Activated T-helper 1 cell treated with anti-CD3 and anti-CD28 coated beads, Interleukin-12 subunit alpha, Interleukin-12 subunit beta, Interleukin-2, Interleukin-4 antibody, amounts not matched to agents 30 ng/mL and 10 ng/mL and 1 ng/mL, durations not matched to agents 14 hours and 24 hours and 36 hours (primary cell): Measurements from ENCODE around the gene MAGOHB. TPM values are rescaled to one million over a fixed set of nuclear protein-coding genes. Genes with fewer than 3 reads are reported as not detected.
"Not testable (repeated sequence)": the region's sequence is repeated elsewhere in the genome, so short reads cannot be mapped to it uniquely, and the experiment has no call there.

Source experiments
- DNase-seq: peaks from one replicate; pipeline ENCODE4 v3.0.0; 2021; ENCODE audit warnings: low spot score
- H3K27ac Mint-ChIP-seq: one replicate; pipeline ENCODE4 v1.8.0; 2021; ENCODE audit warnings: mild to moderate bottlenecking, mixed read lengths
- H3K27me3 Mint-ChIP-seq: one replicate; pipeline ENCODE4 v1.8.0; 2022; ENCODE audit warnings: mild to moderate bottlenecking, moderate library complexity, mixed read lengths; ENCODE audit not compliant: insufficient read depth
- H3K36me3 Mint-ChIP-seq: one replicate; pipeline ENCODE4 v1.8.0; 2021; ENCODE audit warnings: low read depth, mixed read lengths
- H3K4me1 Mint-ChIP-seq: one replicate; pipeline ENCODE4 v1.8.0; 2021; ENCODE audit warnings: low read depth, mixed read lengths
- H3K4me3 Mint-ChIP-seq: one replicate; pipeline ENCODE4 v1.8.0; 2021; ENCODE audit warnings: mild to moderate bottlenecking, moderate library complexity, mixed read lengths
- H3K9me3 Mint-ChIP-seq: one replicate; pipeline ENCODE4 v1.8.0; 2021; ENCODE audit warnings: mixed read lengths
- intact Hi-C: fragments of 100-400 bp; cut with micrococcal nuclease; formaldehyde crosslinking; loops from one replicate; pipeline ENCODE4 v1.15.1; 2024
- total RNA-seq: library from RNA; stranded (reverse); gene quantifications from 2 replicates; pipeline ENCODE4 v1.2.3, GENCODE V29; 2022

Gene MAGOHB
- total RNA-seq, 1 donor from 2014 or later, result 79.4 TPM

- Mint-ChIP-seq H3K27ac (no peak overlapping the region), H3K9me3 (no peaks in the 10 kb centered on the region), H3K36me3 (no peaks in the 10 kb centered on the region), H3K4me3 (no peak overlapping the region), H3K27me3 (peaks cover 8% of the 10 kb centered on the region), H3K4me1 (no peaks in the 10 kb centered on the region)
- no peak for DNase-seq
- intact Hi-C loops, result no loop called here
Observed at GRCh38 chr12:10632226-10632625, 18.8 kb upstream of the MAGOHB start.

- no peak for DNase-seq
- no peaks in the 10 kb centered on the region for H3K9me3 Mint-ChIP-seq
Observed at GRCh38 chr12:10624605-10625004, 11.2 kb upstream of the MAGOHB start.

DNA sequence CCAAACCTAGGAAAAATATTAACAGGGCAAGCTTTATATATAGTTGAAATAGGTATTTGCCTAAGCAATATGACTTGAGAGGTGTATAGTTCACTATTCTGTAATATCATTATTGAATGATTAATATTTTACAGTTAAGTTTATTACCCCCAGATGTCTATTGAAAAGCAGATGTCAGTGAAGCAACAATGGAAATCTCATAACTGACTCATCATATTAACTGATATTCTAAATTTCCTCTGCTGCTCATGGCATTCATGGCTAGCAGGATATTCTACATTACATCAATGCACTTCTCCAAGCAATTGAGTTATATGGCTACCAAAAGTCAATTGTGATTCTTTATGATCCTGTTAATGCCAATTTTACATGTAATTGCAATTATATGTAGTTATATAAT, 9.7 kb upstream of the MAGOHB start:
- no peaks in the 10 kb centered on the region for H3K4me1 Mint-ChIP-seq
- DNase-seq, result no peak
- no peaks in the 10 kb centered on the region for H3K36me3 Mint-ChIP-seq
- no peak overlapping the region for H3K4me3 Mint-ChIP-seq
- H3K27ac Mint-ChIP-seq, result no peak overlapping the region
- peaks cover 19% of the 10 kb centered on the region for H3K27me3 Mint-ChIP-seq
- no peaks in the 10 kb centered on the region for H3K9me3 Mint-ChIP-seq
- intact Hi-C loops, result no loop called here

More at GRCh38 chr12:10624605-10625004, 11.2 kb upstream of the MAGOHB start:
- no peak overlapping the region for H3K27ac Mint-ChIP-seq
- no peaks in the 10 kb centered on the region for H3K4me1 Mint-ChIP-seq
- H3K4me3 Mint-ChIP-seq, result no peak overlapping the region
- H3K36me3 Mint-ChIP-seq, result no peaks in the 10 kb centered on the region
- H3K27me3 Mint-ChIP-seq, result peaks cover 14% of the 10 kb centered on the region
- intact Hi-C loops, result no loop called here

DNA sequence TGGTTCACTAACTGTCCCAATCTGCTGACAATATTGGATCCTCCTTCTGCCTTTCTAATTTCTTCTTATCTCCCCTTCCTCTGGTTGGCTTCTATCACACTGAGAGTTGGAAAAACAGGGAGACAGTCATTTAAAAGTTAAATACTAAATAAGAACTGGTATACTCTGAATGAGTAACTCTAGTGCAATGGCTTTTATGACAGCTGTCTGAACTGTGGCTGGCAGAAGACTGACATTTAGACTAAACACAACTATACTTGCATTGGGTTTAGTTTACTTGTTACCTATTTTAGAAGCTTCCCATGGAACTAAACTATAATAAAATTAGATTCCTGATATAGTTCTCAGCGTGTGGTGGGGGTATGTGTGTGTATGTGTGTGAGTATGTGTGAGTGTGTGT, 7.9 kb upstream of the MAGOHB start:
- DNase-seq, result no peak
- Mint-ChIP-seq H3K27me3 (peaks cover 23% of the 10 kb centered on the region), H3K4me1 (no peaks in the 10 kb centered on the region), H3K27ac (no peak overlapping the region), H3K36me3 (no peaks in the 10 kb centered on the region), H3K9me3 (no peaks in the 10 kb centered on the region), H3K4me3 (no peak overlapping the region)
- intact Hi-C loops, result no loop called here

GRCh38 chr12:10620078-10620779, 6.8 kb upstream of the MAGOHB start:
- Mint-ChIP-seq H3K36me3 (no peaks in the 10 kb centered on the region), H3K27ac (no peak overlapping the region), H3K27me3 (peaks cover 27% of the 10 kb centered on the region), H3K9me3 (no peaks in the 10 kb centered on the region), H3K4me1 (no peaks in the 10 kb centered on the region), H3K4me3 (no peak overlapping the region)
- DNase-seq, result no peak
- intact Hi-C loops, result no loop called here

GRCh38 chr12:10618338-10618987, 5.1 kb upstream of the MAGOHB start:
- no peak for DNase-seq
- intact Hi-C loops, result loop anchor here (10.0 kb wide), 1 partner anchor 974 kb away; no protein-coding TSS in a partner anchor
- H3K4me1 Mint-ChIP-seq, result peaks cover 7% of the 10 kb centered on the region
- no peak overlapping the region for H3K4me3 Mint-ChIP-seq
- H3K9me3 Mint-ChIP-seq, result no peaks in the 10 kb centered on the region
- H3K27me3 Mint-ChIP-seq, result peaks cover 28% of the 10 kb centered on the region
- no peaks in the 10 kb centered on the region for H3K36me3 Mint-ChIP-seq
- no peak overlapping the region for H3K27ac Mint-ChIP-seq

DNA sequence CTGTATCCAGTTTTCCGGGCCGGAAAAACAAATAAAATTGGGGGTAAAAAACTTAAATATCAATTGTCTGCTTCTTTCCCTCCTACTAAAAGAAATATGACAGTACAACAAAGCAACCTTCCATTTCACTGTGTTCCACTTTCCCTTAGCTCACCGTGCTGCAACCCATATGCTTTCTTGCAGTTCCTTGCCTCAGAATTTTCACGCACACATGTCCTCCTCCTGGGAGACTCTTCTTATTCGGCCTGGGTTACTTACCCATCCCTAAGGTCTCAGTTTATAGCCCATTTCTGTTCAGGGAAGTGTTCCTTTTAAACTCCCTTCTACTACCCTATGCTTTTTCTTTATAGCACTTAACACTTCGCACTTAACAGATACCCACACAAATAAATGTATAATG, 4.5 kb upstream of the MAGOHB start:
- intact Hi-C loops, result loop anchor here (10.0 kb wide), 1 partner anchor 973 kb away; no protein-coding TSS in a partner anchor

DNA sequence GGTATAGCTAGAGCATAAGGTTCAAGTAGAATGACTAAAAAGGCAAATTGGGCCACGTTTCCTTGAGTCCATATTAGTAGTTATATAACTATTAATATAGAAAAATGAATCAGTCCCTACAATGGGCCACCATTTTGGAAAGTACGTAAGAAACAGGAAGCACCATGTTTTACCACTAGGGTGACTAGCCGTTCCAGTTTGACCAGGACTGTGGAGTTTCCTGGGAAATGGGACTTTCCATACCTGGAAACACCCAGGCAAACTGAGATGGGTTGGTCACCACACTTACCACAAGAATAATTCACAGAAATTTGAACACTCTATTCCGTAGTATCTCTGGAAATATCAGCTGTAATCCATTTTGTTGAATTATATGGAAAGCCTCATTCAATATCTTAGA, 2.1 kb upstream of the MAGOHB start:
- intact Hi-C loops, result loop anchor here (10.0 kb wide), 1 partner anchor 971 kb away; no protein-coding TSS in a partner anchor
- Mint-ChIP-seq H3K27ac (no peak overlapping the region), H3K27me3 (peaks cover 20% of the 10 kb centered on the region), H3K36me3 (peaks cover 17% of the 10 kb centered on the region), H3K4me1 (peaks cover 31% of the 10 kb centered on the region), H3K9me3 (no peaks in the 10 kb centered on the region), H3K4me3 (peak overlapping the region; percentile 42)
- DNase-seq, result no peak

More for the DNA sequence above, 4.5 kb upstream of the MAGOHB start:
- peaks cover 30% of the 10 kb centered on the region for H3K27me3 Mint-ChIP-seq
- H3K9me3 Mint-ChIP-seq, result no peaks in the 10 kb centered on the region
- peaks cover 2% of the 10 kb centered on the region for H3K36me3 Mint-ChIP-seq
- H3K4me3 Mint-ChIP-seq, result no peak overlapping the region
- no peak overlapping the region for H3K27ac Mint-ChIP-seq
- H3K4me1 Mint-ChIP-seq, result peaks cover 13% of the 10 kb centered on the region
- DNase-seq, result no peak

- Mint-ChIP-seq H3K9me3 (no peaks in the 10 kb centered on the region), H3K36me3 (peaks cover 26% of the 10 kb centered on the region), H3K4me1 (peaks cover 36% of the 10 kb centered on the region), H3K27me3 (peaks cover 20% of the 10 kb centered on the region), H3K27ac (peak overlapping the region; percentile 99), H3K4me3 (peak overlapping the region; percentile 97)
- intact Hi-C loops, result loop anchor here (5.0 to 10.0 kb wide), 2 partner anchors 292 to 969 kb away; no protein-coding TSS in a partner anchor
- DNase-seq, result no peak
Observed at GRCh38 chr12:10614056-10614370, 604 bp upstream of the MAGOHB start.

DNA sequence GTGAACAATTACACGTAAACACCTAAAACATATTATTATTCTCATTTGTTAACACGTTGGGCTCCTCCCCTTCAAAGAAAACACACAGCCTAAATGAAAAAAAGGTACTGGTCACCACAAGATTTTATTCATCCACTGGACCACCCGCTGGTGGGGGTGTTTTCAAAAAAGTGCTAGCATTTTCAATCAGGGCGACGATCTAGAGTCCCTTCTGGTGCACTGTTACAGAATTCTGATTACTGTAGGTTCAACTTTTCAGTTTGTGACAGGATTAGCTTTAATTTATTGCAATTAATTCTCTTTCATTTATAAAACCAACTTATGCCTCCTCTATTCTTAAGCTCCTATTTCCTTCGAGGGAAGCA, 443 bp downstream of the MAGOHB start:
- intact Hi-C loops, result loop anchor here (1.0 to 10.0 kb wide), 11 partner anchors 61 to 968 kb away; partner anchors contain the start of genes GABARAPL1, SMIM10L1, STYK1 and YBX3
- H3K4me3 Mint-ChIP-seq, result peak overlapping the region; percentile 97
- peaks cover 34% of the 10 kb centered on the region for H3K36me3 Mint-ChIP-seq
- no peak for DNase-seq
- peak overlapping the region; percentile 99 for H3K27ac Mint-ChIP-seq
- peaks cover 10% of the 10 kb centered on the region for H3K27me3 Mint-ChIP-seq
- H3K9me3 Mint-ChIP-seq, result no peaks in the 10 kb centered on the region
- H3K4me1 Mint-ChIP-seq, result peaks cover 36% of the 10 kb centered on the region

DNA sequence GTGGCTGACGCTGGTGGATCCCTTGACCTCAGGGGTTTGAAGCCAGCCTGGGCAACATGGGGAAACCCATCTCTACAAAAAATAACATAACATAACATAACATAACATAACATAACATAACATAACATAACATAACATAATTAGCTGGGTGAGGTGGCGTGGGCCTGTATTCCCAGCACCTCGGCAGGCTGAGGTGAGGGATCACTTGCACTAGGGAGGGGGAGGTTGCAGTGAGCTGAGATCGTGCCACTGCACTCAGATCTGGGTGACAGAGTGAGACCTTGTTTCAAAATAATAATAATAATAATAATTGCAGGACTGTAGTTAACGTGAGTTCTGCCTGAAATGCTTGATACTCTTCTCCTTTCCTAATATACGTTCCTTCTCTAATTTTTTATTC, 1.3 kb downstream of the MAGOHB start:
- H3K27me3 Mint-ChIP-seq, result peaks cover 8% of the 10 kb centered on the region
- intact Hi-C loops, result loop anchor here (2.0 to 10.0 kb wide), 5 partner anchors 71 to 967 kb away; partner anchors contain the start of gene GABARAPL1
- no peaks in the 10 kb centered on the region for H3K9me3 Mint-ChIP-seq
- H3K36me3 Mint-ChIP-seq, result peaks cover 38% of the 10 kb centered on the region
- DNase-seq, result no peak
- peak overlapping the region; percentile 99 for H3K27ac Mint-ChIP-seq
- peaks cover 36% of the 10 kb centered on the region for H3K4me1 Mint-ChIP-seq
- H3K4me3 Mint-ChIP-seq, result peak overlapping the region; percentile 97

DNA sequence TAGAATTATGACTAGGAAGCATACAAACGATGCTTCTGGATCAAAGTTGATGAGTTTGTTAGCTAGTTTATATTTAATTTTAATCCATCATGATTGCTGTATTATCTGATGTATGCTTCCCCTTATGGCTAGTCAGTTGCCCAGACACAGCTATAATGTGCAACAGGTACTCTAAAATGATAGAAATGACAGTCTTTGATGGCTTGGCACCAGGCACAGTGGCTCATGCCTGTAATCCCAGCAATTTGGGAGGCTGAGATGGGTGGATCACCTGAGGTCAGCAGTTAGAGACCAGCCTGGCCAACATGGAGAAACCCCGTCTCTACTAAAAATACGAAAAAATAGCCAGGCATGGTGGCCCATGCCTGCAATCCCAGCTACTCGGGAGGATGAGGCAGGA, 2.2 kb downstream of the MAGOHB start:
- H3K9me3 Mint-ChIP-seq, H3K4me3 Mint-ChIP-seq, DNase-seq, H3K27ac Mint-ChIP-seq, H3K27me3 Mint-ChIP-seq: not testable (repeated sequence)
- intact Hi-C loops, result loop anchor here (5.0 to 10.0 kb wide), 2 partner anchors 289 to 966 kb away; no protein-coding TSS in a partner anchor
- peaks cover 36% of the 10 kb centered on the region for H3K4me1 Mint-ChIP-seq
- H3K36me3 Mint-ChIP-seq, result peaks cover 43% of the 10 kb centered on the region

DNA sequence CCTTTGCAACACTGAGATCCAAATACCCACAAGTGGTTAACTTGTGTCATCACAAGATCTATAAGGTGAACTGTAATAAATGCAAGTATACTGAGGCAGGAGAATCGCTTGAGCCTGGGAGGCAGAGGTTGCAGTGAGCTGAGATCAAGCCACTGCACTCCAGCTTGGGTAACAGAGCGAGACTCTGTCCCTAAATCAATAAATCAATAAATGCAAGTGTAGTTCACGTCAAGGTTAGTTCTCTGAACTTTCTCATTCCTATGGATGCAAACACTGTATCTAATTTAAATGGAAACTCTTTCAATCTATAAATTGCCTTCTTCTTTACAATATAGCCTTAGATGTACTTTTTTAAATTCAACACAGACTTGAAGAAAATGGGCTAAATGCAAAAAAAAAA, 3.2 kb downstream of the MAGOHB start:
- H3K4me1 Mint-ChIP-seq, result peaks cover 36% of the 10 kb centered on the region
- H3K9me3 Mint-ChIP-seq, result no peaks in the 10 kb centered on the region
- H3K4me3 Mint-ChIP-seq, result no peak overlapping the region
- peaks cover 49% of the 10 kb centered on the region for H3K36me3 Mint-ChIP-seq
- H3K27ac Mint-ChIP-seq, result peak overlapping the region; percentile 46
- no peak for DNase-seq
- intact Hi-C loops, result loop anchor here (5.0 to 10.0 kb wide), 2 partner anchors 288 to 965 kb away; no protein-coding TSS in a partner anchor
- peaks cover 5% of the 10 kb centered on the region for H3K27me3 Mint-ChIP-seq
